HG03066 (cell line): ENCODE results near the gene MAD2L1BP.
A peak's percentile ranks its signal among the peaks of the same experiment; 100 is the strongest.
"Not testable (repeated sequence)": the region's sequence is repeated elsewhere in the genome, so short reads cannot be mapped to it uniquely, and the experiment has no call there.

Experiments
- ATAC-seq: cut with Tn5 transposase; IDR thresholded peaks from one replicate; pipeline ENCODE4 v1.9.1; 2021; ENCODE audit warnings: low read depth; ENCODE audit not compliant: unreplicated experiment

MAD2L1BP gene

DNA sequence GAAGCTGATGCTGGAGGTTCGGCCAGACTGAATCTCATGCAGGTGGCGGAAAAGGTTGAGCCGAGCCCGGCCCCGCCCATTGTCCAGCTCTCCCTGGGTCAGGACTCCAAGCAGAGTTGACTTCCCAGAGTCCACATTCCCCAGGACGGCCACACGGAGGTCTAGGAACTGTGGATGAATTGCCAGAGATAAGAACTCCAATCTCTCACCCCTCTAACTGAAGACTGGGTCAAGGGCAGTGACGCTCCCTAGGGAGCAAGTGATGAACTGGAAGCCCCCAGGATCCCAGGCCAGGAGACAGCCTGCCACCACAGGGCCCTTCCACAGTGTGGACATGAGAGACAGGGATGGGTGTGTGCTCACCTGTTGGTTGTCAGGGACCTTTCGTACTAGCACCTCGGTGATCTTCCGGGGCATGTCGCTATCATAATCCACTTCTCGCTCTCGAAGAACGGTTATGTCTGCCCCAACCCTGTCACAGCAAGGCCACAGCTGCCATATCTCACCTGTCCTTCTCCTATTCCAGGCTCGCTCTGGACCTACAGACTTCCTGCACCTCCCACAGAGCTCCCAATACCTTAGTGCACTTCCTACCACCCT, 10.1 kb upstream of the MAD2L1BP start:
- ATAC-seq = no peak

DNA sequence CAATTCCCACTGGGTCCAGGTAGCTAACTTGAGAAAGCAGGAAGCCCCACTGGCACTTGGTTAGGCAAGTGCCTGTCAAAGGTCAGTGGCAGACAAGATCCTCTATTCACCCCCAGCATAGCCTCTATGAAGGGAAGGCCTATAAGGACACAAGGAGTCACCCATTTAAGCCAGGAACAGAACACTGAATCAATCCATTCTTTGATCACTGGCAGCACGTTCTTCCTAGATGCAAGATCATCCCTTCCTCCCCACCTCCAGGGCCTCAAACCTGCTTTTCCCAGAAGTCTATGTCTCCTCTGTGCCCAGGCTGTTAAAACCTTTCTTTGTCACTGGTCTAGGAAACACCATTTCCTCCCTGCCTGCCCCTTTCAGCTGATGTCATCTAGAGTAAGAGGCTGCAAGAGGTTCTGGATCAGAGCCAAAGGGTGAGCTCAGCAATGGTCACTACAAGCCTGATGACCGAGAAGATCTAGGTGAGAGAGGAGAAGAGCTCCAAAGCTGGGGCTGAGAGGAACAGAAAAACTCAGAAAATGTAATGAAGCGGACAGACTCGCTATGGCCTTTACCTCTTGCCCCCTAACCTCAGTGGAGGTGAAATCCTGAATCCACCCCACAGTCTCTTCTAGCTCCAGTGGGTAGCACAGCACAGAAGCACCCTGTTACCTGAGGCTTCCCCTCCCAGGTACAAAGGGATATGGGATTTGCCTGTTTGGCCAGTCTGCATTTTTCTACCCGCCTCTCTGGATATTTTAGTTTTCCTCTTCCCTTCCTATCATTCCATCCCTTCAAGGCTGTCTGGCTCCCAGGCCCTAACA, 8.4 kb upstream of the MAD2L1BP start:
- no peak for ATAC-seq

DNA sequence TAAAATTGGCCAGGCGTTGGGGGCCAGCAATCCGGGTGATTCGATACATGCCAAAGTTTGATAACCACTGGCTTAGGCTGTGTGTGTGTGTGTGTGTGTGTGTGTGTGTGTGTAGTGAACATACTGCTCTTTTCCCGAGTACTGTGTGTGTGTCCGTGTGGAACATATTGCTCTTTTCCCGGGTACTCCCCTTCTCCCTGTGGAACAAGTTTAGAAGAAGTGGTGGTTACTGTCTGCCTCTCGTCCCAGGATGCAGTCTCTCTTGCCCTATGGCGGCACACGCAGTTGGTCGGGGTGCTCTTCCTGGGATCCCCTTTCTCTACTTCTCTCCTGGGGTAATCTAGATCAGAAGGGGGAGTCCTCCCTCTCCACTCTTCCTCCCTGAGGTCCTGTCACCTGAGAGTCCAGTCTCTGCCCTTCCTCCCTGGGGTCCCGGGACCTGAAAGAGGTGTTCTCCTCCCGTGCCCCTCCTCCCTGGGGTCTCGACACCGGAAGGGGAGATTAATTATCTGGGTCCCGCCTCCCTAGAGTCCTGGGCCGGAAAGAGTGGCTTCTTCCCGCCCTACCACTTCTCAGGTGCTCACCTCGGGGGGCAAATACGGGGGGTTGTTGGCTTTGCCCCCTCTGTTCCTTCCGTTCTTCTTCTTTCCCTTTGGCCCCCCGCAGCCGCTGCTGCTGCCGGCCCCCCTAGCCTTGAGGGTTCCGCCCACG, 7.1 kb upstream of the MAD2L1BP start:
- ATAC-seq = peak; percentile 22

DNA sequence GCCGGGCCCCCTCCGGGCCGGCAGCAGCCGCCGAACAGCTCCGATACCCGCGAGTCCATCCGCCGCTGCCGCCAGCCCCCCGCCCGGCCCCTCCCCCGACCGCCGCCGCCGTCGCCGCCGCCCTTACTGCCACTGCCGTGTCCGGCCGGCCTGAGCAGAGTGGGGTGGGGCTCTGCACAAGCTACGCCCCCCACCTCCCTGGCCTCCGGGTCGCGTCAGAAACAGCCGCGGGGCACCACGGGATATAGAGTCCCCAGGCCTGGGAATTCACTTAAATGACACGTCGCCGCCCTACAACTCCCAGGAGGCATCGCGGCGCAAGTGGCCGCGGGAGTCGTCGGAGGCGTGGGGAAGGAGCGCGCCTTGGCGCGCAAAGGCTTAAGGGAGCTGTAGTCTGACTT, 6.5 kb upstream of the MAD2L1BP start, which contains the start of gene GTPBP2:
TSS of gene GTPBP2 (minus strand) at position 161 of the 401 bp plus-strand sequence. CDS start at position 59, 102 bp downstream.
- ATAC-seq = peak; percentile 81

DNA sequence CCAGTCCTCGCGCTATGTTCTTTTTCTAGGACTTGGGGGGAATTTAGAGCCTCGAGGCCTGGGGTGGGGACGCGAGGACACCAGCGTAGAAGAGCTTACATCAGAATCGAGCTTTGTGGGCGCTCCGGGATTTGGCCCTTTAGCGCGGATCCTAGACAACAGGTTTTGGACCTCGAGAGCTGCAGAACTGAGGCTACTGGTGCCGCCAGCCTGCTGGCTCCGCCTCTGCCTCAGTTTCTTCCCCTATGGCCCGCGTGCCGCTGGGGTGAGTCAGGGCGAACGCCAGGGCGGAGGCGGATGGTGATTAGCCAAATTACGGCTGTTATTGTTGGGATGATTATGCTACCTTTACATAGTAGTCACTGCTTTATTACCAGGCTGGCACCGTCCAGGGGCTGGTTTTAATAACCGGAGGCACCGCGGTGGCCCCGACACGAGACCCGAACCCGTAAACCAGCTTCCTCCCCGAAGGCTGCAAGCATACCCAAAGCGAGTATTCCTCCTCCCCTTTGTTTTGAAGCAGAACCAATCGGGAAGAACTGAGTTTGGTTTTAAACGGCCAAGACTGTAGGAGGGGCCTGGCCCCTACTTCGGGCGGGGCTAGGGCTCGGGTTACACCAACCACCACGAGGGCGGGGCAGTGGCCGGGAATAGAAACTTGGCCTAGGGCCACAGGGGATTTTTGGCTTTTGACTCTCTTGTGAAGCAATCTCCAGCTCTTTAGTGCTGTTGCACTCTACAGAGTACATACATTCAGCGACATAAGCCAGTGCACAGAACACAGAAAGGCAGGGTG, 5.9 kb upstream of the MAD2L1BP start:
- ATAC-seq = peak; percentile 59

DNA sequence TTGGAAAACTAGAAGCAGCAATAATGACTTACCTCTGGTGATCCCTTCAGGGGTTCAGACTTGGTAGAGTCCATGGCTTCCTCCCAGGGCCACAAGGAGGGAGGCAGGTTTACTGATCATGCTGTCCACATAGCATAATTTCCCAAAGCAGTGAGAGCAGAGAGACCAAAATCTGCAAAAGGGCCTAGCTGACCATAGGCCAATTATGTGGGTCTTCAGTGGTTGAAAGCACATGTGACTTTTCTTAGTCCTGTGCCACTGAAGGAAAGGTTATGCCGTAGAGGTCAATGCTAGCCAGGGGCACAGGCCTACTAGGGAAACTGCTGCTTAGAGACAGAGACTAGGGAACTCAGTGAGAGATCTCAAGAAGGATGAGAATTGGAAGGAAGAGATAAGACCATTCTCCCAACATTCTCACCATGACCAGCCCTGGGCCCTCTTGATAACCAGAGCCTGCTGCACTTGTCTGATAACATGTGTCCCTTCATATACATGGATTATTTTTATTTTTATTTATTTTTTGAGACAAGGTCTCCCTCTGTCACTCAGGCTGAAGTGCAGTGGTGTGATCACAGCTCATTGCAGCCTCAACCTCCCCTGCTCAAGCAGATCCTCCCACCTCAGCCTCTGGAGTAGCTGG, 4.5 kb upstream of the MAD2L1BP start:
- ATAC-seq = no peak

DNA sequence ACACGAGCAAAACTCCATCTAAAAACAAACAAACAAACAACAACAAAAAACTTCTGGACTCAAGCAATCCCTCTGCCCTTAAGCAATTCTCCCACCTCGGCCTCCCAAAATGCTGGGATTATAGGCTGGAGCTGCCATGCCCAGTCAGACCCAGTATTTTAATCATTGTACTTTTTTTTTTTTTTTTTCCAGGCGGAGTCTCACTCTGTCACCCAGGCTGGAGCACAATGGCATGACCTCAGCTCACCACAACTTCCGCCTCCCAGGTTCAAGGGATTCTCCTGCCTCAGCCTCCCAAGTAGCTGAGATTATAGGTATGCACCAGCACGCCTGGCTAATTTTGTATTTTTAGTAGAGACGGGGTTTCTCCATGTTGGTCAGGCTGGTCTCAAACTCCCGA, 2.6 kb upstream of the MAD2L1BP start:
- not testable (repeated sequence) for ATAC-seq

DNA sequence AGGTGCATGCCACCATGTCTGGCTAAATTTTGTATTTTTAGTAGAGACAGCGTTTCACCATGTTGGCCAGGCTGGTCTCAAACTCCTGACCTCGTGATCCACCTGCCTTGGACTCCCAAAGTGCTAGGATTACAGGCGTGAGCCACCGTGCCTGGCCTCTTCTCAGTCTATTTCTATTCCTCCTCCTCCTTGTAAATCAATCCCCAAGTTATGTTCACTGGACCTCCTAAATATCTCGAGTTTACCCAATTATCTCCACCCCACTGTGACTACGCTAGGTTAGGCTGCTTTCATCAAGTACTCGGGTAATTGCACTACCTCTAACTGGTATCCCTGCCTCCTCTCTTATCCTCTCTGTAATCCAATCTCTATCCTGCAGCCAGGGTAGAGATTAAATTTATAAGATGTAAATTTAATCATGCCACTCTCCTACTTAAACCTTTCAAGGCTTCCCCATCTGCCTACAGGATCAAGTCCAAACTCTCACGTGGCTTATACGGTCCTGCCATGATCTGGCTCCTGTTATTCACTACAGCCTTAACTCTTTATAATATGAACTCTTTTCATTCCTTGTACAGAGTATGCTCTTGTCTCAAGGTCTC, 837 bp upstream of the MAD2L1BP start:
- no peak for ATAC-seq

DNA sequence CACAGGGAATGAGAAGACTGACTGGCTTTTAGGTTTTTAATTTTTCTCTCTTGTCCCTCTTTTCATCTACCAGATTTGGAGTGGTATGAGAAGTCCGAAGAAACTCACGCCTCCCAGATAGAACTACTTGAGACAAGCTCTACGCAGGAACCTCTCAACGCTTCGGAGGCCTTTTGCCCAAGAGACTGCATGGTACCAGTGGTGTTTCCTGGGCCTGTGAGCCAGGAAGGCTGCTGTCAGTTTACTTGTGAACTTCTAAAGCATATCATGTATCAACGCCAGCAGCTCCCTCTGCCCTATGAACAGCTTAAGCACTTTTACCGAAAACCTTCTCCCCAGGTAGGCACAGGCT, 644 bp downstream of the MAD2L1BP start:
- peak; percentile 35 for ATAC-seq

DNA sequence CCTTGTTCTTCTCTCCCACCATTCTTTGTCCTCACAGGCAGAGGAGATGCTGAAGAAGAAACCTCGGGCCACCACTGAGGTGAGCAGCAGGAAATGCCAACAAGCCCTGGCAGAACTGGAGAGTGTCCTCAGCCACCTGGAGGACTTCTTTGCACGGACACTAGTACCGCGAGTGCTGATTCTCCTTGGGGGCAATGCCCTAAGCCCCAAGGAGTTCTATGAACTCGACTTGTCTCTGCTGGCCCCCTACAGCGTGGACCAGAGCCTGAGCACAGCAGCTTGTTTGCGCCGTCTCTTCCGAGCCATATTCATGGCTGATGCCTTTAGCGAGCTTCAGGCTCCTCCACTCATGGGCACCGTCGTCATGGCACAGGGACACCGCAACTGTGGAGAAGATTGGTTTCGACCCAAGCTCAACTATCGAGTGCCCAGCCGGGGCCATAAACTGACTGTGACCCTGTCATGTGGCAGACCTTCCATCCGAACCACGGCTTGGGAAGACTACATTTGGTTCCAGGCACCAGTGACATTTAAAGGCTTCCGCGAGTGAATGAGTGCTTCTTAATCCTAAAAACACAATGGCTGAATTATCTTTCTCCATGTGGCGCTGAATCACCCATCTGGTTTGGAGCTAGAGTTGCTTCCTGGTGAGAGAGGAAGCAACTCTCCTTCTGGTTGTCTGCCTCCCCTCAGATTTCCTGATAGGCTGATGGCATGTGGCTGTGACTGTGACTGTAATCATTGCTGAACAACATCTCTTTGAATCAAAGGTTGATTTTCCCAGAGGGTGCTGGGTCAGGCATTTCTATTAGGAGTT, 4.6 kb downstream of the MAD2L1BP start:
- ATAC-seq = no peak

DNA sequence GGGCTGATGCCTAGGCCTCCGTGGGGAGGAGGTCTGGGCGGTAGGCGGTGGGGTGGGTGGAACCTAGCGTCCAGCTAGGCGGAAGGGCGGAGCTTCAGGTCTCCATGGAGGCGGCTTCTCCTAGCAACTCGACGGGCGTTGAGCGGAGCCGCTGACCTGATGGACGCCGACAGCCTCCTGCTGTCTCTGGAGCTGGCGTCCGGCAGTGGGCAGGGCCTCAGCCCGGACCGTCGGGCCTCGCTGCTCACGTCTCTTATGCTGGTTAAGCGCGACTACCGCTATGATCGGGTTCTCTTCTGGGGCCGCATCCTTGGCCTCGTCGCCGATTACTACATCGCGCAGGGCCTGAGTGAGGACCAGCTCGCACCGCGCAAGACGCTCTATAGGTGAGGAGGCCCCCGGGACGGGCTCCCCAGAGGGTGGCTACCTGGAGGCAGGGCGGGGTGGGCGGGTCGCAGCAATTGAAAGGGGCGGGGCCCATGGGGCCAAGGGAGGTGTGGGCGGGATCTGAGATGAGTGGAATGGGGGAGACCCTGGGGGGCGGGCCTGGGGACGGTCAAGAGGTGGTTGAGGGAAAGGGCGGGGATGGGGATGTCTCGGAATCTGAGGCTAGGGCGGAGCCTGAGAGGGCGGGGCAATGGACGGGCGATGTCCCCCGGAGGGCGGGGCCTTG, 9.4 kb downstream of the MAD2L1BP start, which contains the start of gene RSPH9:
TSS of gene RSPH9 (plus strand) at position 97 of the 673 bp plus-strand sequence. CDS start at position 160, 63 bp downstream.
- no peak for ATAC-seq

DNA sequence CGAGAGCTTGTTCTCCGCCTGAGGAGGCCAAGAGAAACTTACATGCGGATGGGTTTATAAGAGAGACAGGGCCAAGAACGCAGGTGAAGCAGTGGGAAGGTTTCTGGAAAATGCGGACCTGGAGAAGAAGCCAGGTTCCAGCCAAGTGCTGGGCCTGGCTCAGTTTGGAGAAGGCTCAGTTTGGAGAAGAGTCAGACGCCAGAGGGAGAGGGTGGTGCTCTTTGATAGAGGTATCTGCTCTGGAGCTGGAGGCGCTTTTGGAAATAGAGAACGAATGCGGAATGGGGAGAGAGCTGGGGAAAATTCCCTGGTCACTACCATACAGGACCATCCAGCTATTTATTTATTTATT, 9.9 kb downstream of the MAD2L1BP start:
- ATAC-seq = no peak

DNA sequence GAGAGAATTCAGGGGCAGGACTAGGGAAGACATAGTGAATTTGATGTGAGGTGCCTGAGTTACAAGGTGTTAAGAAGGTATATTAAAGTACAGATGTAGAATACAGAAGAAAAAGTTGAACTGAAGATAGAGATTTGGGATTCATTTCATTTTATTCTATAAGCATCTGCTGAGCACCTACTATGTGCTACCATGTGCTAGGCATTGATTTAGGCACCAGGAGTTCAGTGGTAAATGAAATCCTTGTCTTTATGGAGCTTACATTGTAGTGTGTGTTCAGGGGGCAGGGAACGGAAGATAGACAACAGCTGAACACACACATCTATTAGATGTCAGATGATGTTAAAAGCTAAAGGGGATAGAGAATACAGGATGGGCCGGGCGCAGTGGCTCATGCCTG, 12.0 kb downstream of the MAD2L1BP start:
- ATAC-seq = no peak

DNA sequence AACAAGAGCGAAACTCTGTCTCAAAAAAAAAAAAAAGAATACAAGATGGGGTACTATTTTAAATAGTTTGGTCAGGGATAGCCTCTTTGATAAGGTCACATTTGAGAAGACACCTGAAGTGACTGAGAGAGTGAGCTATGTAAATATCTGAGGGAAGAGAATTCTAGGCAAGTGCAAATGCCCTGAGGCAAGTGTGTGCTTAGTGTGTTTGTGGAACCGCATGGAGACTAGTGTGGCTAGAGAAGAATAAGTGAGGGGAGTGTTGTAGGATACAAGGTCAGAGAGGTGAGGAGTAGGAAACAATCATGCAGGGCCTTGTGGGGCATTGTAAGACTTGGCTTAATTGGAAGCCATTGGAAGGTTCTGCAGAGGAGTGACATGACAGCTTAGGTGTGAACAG, 12.6 kb downstream of the MAD2L1BP start:
- no peak for ATAC-seq

DNA sequence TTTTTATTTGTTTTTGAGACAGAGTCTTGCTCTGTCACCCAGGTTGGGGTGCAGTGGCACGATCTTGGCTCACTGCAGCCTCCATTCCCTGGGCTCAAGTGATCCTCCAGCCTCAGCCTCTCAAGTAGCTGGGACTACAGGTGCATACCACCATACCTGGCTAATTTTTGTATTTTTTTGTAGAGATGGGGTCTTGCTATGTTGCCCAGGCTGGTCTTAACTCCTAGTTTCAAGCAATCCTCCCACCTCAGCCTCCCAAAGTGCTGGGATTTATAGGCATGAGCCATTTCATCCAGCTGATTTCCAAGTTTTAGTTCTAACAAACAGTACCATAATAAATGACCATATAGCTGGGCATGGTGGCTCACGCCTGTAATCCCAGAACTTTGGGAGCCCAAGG, 17.2 kb downstream of the MAD2L1BP start:
- ATAC-seq = not testable (repeated sequence)

DNA sequence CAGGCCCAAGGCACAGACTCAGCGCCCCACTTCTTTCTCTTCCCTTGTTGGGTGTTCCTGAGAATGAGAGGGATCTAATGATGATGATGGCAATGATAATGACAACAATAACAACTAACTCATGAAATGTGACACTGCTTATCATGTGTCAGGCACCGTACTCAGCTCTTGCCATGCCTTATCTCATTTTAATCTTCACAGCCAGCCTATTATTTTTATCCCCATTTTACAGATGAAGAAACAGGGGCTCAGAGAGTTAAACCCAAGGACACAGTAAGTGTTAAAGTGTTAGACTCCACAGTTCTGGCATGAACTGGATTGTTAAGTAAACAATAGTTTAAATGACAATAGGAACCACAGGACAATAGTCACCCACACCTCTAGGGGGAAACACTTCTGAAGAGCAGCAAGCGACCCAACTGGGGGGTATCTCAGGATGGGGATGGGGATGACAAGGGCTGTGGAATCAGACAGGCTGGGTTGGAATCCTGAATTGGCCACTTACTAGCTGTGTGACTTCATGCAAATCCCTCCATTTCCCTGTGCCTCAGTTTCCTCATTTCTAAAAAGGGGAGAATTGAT, 21.7 kb downstream of the MAD2L1BP start:
- no peak for ATAC-seq

DNA sequence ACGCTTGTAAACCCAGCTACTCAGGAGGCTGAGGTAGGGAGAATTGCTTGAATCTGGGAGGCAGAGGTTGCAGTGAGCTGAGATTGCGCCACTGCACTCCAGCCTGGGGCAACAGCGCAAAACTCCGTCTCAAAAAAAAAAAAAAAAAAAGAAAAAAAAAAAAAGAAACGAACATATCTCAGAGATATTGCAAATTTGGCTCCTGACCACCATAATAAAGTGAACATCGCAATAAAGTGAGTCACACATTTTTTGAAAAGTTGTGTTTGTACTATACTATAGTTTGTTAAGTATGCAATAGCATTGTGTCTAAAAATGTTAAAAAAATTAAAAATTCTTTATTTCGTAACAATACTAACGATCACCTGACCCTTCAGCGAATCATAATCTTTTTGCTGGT, 22.5 kb downstream of the MAD2L1BP start:
- no peak for ATAC-seq

DNA sequence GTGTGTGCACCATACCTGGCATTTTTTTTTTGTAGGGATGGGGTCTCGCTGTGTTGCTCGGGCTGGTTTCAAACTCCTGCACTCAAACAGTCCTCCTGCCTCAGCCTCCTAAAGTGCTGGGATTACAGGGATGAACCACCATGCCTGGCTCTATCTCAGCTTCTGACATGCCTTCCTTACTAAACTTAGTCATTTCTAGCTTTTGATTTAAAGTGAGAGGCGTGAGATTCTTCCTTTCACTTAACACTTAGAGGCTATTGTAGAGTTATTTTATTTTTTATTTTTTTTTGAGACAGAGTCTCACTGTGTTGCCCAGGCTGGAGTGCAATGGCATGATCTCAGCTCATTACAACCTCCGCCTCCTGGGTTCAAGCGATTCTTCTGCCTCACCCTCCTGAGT, 27.3 kb downstream of the MAD2L1BP start:
- not testable (repeated sequence) for ATAC-seq
